Measurements from ENCODE around the gene BACH2.
"Not testable (repeated sequence)": the region's sequence is repeated elsewhere in the genome, so short reads cannot be mapped to it uniquely, and the experiment has no call there.

The BACH2 gene

GRCh38 chr6:90183587-90184333 is 112.9 kb downstream of the BACH2 start:
- no peak for DNase-seq (ENCODE audit: low read depth)

- no peak for DNase-seq (ENCODE audit: low read depth)
Observed at GRCh38 chr6:90180526-90180925, 116.1 kb downstream of the BACH2 start.

DNA sequence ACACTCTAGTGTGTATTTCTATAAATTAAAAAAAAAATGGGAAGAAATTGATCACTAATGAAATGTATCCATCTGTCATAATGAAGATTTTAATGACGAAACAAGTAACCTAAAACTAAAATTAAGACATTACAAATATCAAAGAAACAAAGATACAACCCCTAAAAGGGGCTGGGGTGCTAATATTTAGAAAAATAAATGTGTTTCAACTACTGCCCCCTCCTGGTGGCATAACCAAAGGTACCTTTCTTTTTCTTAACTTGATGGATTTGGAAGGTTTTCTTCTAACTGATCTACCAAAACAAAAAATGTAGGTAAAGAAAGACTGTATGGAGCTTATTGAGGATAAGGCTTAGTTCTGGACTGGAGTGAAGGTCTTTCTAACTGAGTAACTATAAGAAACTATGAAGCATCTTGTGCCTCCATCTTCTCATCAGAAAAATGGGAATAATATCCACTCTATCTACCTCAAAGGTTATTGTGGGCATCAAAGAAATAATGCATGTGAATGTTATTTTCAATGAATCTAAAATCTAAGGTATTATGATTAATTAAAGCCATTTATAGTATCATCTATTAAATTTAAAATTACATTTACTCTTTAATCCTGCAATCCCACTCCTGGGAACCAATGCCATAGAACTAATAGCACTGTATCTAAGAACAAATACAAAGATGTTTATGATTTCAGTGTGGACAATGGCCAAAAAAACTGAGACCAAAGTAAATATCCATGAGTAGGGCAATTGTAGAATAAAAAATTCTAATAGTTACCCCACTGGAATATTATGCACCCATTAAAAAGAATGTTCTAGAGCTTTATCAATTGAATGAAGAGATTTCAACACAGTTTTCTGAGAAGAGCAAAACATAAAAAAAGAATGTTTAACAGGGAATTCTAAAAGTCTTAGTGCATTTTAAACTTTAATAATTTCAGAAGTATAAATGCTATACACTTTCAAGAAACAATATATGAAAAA is 117.2 kb downstream of the BACH2 start:
- DNase-seq (ENCODE audit: low read depth): no peak

DNA sequence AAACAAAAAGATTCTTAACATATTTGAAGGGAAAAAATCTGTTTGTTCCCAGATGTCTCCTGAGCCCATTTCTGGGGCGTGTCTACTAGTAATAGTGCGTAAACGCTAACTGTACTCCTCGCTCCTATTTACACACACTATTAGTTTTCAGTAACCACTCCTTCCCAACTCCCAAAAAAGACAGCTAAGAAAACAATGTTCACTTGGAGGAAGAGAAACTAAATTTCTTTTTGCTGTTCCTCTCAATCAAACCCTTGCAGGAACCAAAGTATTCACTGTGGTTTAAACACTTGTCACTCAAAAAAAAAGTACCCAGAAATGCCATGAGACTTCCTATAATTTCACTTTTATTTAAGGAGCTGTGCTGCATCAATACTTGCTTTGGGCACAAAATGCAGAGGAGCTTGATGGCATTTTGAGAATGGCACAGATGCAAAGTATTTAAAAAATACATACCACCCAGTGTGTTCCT is 118.2 kb downstream of the BACH2 start:
- no peak for DNase-seq (ENCODE audit: low read depth)

GRCh38 chr6:90177544-90178383 is 118.9 kb downstream of the BACH2 start:
- no peak for DNase-seq (ENCODE audit: low read depth)

DNA sequence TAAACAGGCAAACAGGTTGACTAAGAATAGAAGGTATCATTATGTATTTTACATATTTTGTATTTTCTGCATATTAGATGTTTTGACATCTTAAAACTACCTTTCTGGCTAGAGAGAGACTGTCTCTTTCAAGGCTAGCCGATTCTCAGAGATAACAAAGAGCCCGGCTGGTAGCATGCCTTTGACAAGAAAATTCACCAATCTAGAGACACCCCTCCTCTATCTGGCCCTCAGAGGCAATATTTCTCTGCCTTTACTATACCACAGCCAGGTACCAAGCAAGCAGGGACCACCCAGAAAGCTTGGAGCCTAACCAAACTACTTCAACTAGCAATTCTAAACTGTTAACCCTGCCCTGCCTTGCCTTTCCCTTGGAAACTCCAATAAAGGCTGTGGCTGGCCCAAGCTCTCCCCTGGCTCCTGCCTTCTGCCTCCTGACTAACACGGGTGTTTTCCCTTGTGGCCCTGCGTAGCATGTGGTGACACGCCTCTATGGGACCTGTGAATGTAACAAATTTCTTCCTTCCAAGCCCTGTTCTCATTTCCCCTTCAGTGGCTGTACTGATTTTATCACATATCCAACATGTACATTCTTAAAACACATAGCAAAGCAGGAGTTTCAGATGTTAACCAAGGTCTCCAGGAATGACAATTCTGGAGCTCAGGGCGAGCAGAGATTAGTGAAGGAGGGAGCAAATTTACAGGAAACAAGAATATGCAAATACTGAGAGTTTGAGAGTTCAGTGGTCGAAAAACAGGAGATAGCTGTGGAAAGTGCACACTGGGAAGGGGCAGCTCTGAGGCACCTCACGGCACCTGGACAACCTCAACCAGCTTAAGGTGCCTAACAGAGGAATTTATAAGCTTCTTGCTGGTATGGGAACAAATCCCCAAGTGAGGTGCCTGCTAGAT is 120.8 kb downstream of the BACH2 start:
- no peak for DNase-seq (ENCODE audit: low read depth)

DNA sequence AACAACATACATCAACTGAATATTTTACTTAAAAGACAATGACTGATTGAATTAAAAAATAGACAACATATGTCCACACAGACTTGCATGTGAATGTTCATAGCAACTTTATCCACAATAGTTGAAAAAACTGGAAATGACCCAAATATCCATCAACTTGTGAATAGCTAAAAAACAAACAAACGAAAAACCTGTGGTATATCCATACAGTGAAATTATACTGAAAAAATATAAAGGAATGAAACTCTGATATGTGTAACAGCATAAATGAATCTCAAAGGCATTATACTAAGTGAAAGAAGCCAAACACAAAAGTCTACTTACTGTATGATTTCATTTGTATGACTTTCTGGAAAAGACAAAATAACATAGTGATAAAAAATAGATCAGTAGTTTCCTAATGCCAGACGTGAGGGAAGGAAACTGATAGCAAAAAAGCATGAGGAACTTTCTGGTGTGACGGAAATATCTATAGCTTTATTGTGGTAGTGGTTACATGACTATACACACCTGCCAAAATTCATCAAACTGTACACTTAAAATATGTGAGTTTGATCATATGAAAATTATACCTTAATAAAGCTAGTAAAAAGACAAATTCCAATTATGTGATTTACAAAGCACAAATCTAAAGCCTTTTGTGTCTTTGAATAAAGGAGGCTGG is 123.2 kb downstream of the BACH2 start:
- DNase-seq (ENCODE audit: low read depth): no peak

- no peak for DNase-seq (ENCODE audit: low read depth)
Observed at GRCh38 chr6:90170601-90171000, 126.0 kb downstream of the BACH2 start.

DNA sequence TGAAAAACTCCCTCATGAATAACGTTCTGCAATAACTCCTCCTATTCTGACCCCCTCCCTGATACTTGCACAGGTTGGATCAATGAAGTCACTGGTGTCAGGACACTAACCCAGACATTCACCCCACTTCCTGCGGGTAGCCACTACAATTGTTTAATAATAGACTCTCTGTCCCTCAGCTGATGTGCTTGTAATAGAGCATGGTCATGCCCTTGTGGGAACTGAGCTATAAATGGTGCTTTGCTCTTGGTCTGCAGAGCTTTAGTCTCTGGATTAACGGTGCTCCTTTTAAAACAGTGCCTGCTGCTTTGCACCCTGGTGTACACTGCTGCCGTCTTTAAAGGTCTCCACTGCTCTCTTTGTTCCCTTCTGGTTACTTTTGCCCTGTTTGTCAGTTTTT is 127.3 kb downstream of the BACH2 start:
- no peak for DNase-seq (ENCODE audit: low read depth)

- DNase-seq (ENCODE audit: low read depth): no peak
Observed at GRCh38 chr6:90168693-90169131, 127.9 kb downstream of the BACH2 start.

- no peak for DNase-seq (ENCODE audit: low read depth)
Observed at GRCh38 chr6:90167514-90168379, 128.9 kb downstream of the BACH2 start.

- not testable (repeated sequence) for DNase-seq (ENCODE audit: low read depth)
Observed at GRCh38 chr6:90166155-90166924, 130.3 kb downstream of the BACH2 start.

GRCh38 chr6:90162648-90163387 is 133.8 kb downstream of the BACH2 start:
- DNase-seq (ENCODE audit: low read depth): no peak

DNA sequence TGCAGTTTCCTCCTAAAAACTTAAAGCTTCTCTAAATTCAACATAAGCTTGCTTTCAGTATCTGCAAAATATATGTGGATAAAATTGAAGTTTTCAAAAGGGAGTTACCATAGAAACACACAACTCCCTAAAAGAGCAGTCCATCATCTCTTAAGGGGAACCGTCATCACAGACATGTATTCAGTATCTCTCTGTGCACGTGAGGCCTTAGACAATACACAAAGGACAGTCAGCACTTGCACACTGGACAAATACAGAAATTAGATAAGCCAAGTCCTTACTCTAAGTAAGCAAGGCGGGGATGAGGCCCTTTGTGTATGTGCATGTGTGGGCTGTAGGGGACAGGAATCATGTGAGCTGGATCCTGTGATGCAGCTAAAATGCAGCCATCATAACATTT is 136.6 kb downstream of the BACH2 start:
- DNase-seq (ENCODE audit: low read depth): no peak

GRCh38 chr6:90159452-90159851 is 137.2 kb downstream of the BACH2 start:
- no peak for DNase-seq (ENCODE audit: low read depth)

GRCh38 chr6:90158936-90159335 is 137.7 kb downstream of the BACH2 start:
- no peak for DNase-seq (ENCODE audit: low read depth)

DNA sequence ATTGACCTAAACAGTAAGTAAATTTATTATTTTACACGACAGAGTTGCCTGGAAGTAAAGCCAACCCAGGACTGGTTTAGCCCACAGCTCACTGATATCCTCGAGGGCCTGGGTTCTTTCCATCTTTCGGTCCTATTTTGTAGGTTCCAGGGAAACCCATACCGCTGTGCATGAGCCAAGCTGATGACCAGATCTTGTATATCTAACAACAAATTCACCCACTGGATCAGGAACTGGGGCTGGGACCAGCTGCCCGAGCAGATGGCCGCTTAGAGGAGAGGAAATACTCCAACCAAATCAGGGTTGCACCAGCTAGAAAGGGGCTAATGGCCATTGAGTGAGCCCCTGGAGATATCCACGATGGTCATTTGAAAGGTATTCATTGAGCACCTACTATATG is 139.2 kb downstream of the BACH2 start:
- no peak for DNase-seq (ENCODE audit: low read depth)

GRCh38 chr6:90156861-90157260 is 139.8 kb downstream of the BACH2 start:
- peak; percentile 14 for DNase-seq (ENCODE audit: low read depth)
